A673 (cell line): ENCODE measurements around the gene OPRPN.

Source experiments
- EZH2 ChIP-seq: fragments of 200-600 bp; sonication (generic); IDR thresholded peaks from 2 replicates; pipeline ENCODE4 v1.6.1; 2017; ENCODE audit warnings: borderline replicate concordance, low read depth, mild to moderate bottlenecking, mixed read lengths, antibody characterized with exemption, low read length; ENCODE audit not compliant: poor library complexity, severe bottlenecking
- TF ChIP-seq, protein P1 (sequence below): fragments of 300-800, 200-600 bp; sonication (generic); conservative IDR thresholded peaks from 2 replicates; pipeline ENCODE4 v1.5.1; 2017; ENCODE audit warnings: low read depth, mild to moderate bottlenecking, antibody characterized with exemption, low read length, moderate library complexity, mixed read lengths

DNA sequence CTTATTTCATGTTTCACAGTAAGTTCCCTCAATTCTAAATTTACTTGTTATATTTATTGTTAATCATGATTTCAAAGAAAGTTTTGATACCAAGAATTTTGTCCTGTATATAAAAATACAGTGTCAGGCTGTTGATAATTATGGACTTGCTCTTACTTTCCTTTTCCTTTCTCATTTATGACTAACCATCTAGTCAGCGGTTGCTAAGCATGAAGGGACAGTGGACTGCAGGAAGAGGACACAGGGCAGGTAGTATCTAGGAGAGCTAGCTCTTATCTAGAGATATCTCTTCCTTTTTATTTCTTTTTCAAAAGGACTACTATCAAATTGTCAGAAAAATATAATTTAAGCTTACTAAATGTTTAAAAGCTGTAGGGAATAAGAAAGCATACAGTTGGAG lies 1.6 kb downstream of the OPRPN start:
- TF ChIP-seq, protein P1, sequence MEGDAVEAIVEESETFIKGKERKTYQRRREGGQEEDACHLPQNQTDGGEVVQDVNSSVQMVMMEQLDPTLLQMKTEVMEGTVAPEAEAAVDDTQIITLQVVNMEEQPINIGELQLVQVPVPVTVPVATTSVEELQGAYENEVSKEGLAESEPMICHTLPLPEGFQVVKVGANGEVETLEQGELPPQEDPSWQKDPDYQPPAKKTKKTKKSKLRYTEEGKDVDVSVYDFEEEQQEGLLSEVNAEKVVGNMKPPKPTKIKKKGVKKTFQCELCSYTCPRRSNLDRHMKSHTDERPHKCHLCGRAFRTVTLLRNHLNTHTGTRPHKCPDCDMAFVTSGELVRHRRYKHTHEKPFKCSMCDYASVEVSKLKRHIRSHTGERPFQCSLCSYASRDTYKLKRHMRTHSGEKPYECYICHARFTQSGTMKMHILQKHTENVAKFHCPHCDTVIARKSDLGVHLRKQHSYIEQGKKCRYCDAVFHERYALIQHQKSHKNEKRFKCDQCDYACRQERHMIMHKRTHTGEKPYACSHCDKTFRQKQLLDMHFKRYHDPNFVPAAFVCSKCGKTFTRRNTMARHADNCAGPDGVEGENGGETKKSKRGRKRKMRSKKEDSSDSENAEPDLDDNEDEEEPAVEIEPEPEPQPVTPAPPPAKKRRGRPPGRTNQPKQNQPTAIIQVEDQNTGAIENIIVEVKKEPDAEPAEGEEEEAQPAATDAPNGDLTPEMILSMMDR: no peak
- no peak for TF ChIP-seq EZH2
